ENCODE data around the gene MPP3. TPM values are rescaled to one million over a fixed set of nuclear protein-coding genes. Genes with fewer than 3 reads are reported as not detected.

MPP3 gene
- total and polyA plus RNA-seq, 2 donors (not counting 1 experiment from before 2014, with no cell fraction given): 0.16 TPM; not detected in 1

- DNase-seq: peak; percentile 37
These were observed 59.9 kb downstream of the MPP3 start for GRCh38 chr17:43772877-43773648.

More at GRCh38 chr17:43772877-43773648, 59.9 kb downstream of the MPP3 start:
- Histone ChIP-seq H3K9me3 (ENCODE audit: control extremely low read depth in 1 of 3, control insufficient read depth in 2 of 3, insufficient read depth in 1 of 3, low read length in 2 of 3) (peaks cover 0 to 6% (median 0%) of the 10 kb centered on the region in 3 donors), H3K4me1 (ENCODE audit: control insufficient read depth in 2 of 2, insufficient read depth in 2 of 2, low read length in 2 of 2) (peaks cover 29 to 37% of the 10 kb centered on the region in 2 donors), H3K27me3 (replicated peaks in 1 of 4; ENCODE audit: control extremely low read depth in 1 of 4, control insufficient read depth in 3 of 4, insufficient read depth in 4 of 4, low read length in 3 of 4) (no peaks in the 10 kb centered on the region), H3K4me2 (replicated peaks; ENCODE audit: low read depth, low read length, poor library complexity, severe bottlenecking) (peak overlapping the region; percentile 44), H3K9ac (ENCODE audit: low read length) (no peak overlapping the region), H2AFZ (ENCODE audit: insufficient read depth, low read depth, low read length, poor library complexity, severe bottlenecking) (peak overlapping the region; percentile 3), H3K27ac (ENCODE audit: low read length in 2 of 2) (peak overlapping the region; percentile 18 to 39), H3K79me2 (ENCODE audit: control insufficient read depth, insufficient read depth, low read length) (peaks cover 3% of the 10 kb centered on the region), H4K20me1 (ENCODE audit: control insufficient read depth, insufficient read depth, low read length, poor library complexity, severe bottlenecking) (no peaks in the 10 kb centered on the region), H3K36me3 (replicated peaks in 1 of 2; ENCODE audit: control extremely low read depth in 1 of 2, control insufficient read depth in 1 of 2, extremely low read depth in 1 of 2, insufficient read depth in 2 of 2, low read length in 1 of 2) (peaks cover 0 to 7% of the 10 kb centered on the region in 2 experiments), H3K4me3 (ENCODE audit: control extremely low read depth in 1 of 5, extremely low read depth in 1 of 5, insufficient read depth in 1 of 5, low read depth in 2 of 5, low read length in 4 of 5) (no peak overlapping the region)
- no peak for TF ChIP-seq EZH2 (IDR thresholded peaks at IDR 0.05; ENCODE audit: borderline replicate concordance, insufficient read depth, low read depth, low read length, poor library complexity, severe bottlenecking)
- no peak for TF ChIP-seq CTCF (IDR thresholded peaks at IDR 0.05)
- Mint-ChIP-seq H3K4me1 (peaks cover 41% of the 10 kb centered on the region), H3K27ac (peak overlapping the region; percentile 76), H3K9me3 (ENCODE audit: insufficient read depth) (no peaks in the 10 kb centered on the region), H3K27me3 (no peaks in the 10 kb centered on the region), H3K4me3 (peak overlapping the region; percentile 45)
- ATAC-seq (ENCODE audit: low read depth): peak; percentile 28
- ChIA-PET POLR2A (no interaction called here), CTCF (interaction anchor here (1.3 to 1.5 kb wide), 3 partner anchors 10 to 79 kb away, joined by 3 to 5 read pairs (median 5); partner anchors contain the start of gene SOST)
- WGBS (ENCODE audit: insufficient coverage): 11% methylated on average over 5 of the region's 10 CpGs
- intact Hi-C loops (cut with micrococcal nuclease): no loop called here
